Jurkat, Clone E6-1 (cell line): ENCODE measurements around the gene CDH7. TPM values are rescaled to one million over a fixed set of nuclear protein-coding genes. Genes with fewer than 3 reads are reported as not detected.

Source experiments
- DNase-seq: peaks from one replicate; pipeline ENCODE4 v3.0.0-alpha.2; 2011; ENCODE audit warnings: low read depth, low spot score
- H3K4me3 ChIP-seq: 2 replicates; pipeline ENCODE4 v1.5.1; 2011; ENCODE audit warnings: mild to moderate bottlenecking, low read length, control low read depth, moderate library complexity
- polyA plus RNA-seq: library from polyadenylated mRNA; unstranded; fragments of >200 nt; gene quantifications from one replicate; pipeline ENCODE4 v1.2.1, GENCODE V29; 2012; ENCODE audit warnings: missing spikeins; ENCODE audit not compliant: insufficient read length, insufficient read depth

CDH7 gene
- polyA plus RNA-seq, result not detected

GRCh38 chr18:65750389-65751154 lies at the start of gene CDH7:
Gene CDH7 (plus strand): TSS chr18:65751012. CDS start chr18:65762843, 11,831 bp downstream.
- no peak for DNase-seq
- H3K4me3 ChIP-seq, result no peak within 1 kb of the TSS

- DNase-seq, result no peak
- no peak overlapping the region for H3K4me3 ChIP-seq
These were observed 46.8 kb upstream of the CDH7 start for GRCh38 chr18:65704046-65704445.

- no peak overlapping the region for H3K4me3 ChIP-seq
- DNase-seq, result no peak
These were observed 44.2 kb upstream of the CDH7 start for GRCh38 chr18:65706646-65707045.

GRCh38 chr18:65711493-65711892 lies 39.3 kb upstream of the CDH7 start:
- DNase-seq, result no peak
- no peak overlapping the region for H3K4me3 ChIP-seq

GRCh38 chr18:65721619-65722018 lies 29.2 kb upstream of the CDH7 start:
- no peak for DNase-seq
- no peak overlapping the region for H3K4me3 ChIP-seq

- no peak for DNase-seq
- H3K4me3 ChIP-seq, result no peak overlapping the region
These were observed 25.4 kb upstream of the CDH7 start for GRCh38 chr18:65725251-65726050.

GRCh38 chr18:65735155-65735554 lies 15.7 kb upstream of the CDH7 start:
- DNase-seq, result no peak
- H3K4me3 ChIP-seq, result no peak overlapping the region

- H3K4me3 ChIP-seq, result no peak overlapping the region
- DNase-seq, result peak; percentile 31
These were observed 13.3 kb upstream of the CDH7 start for GRCh38 chr18:65737471-65737955.

GRCh38 chr18:65746936-65747335 lies 3.9 kb upstream of the CDH7 start:
- DNase-seq, result no peak
- H3K4me3 ChIP-seq, result no peak overlapping the region

GRCh38 chr18:65748321-65748720 lies 2.5 kb upstream of the CDH7 start:
- H3K4me3 ChIP-seq, result no peak overlapping the region
- no peak for DNase-seq

- no peak overlapping the region for H3K4me3 ChIP-seq
- DNase-seq, result no peak
These were observed 971 bp upstream of the CDH7 start for GRCh38 chr18:65749841-65750240.

GRCh38 chr18:65751155-65752085 lies 608 bp downstream of the CDH7 start:
- DNase-seq, result no peak
- H3K4me3 ChIP-seq, result no peak overlapping the region

GRCh38 chr18:65752625-65753325 lies 2.0 kb downstream of the CDH7 start:
- H3K4me3 ChIP-seq, result no peak overlapping the region
- DNase-seq, result no peak

GRCh38 chr18:65753520-65753919 lies 2.7 kb downstream of the CDH7 start:
- H3K4me3 ChIP-seq, result no peak overlapping the region

GRCh38 chr18:65754121-65754520 lies 3.3 kb downstream of the CDH7 start:
- H3K4me3 ChIP-seq, result no peak overlapping the region
- DNase-seq, result no peak

More at GRCh38 chr18:65753520-65753919, 2.7 kb downstream of the CDH7 start:
- DNase-seq, result peak; percentile 52

- H3K4me3 ChIP-seq, result no peak overlapping the region
- no peak for DNase-seq
These were observed 4.8 kb downstream of the CDH7 start for GRCh38 chr18:65755616-65756015.

- H3K4me3 ChIP-seq, result no peak overlapping the region
- no peak for DNase-seq
These were observed 9.6 kb downstream of the CDH7 start for GRCh38 chr18:65760457-65760856.

GRCh38 chr18:65761636-65762295 lies 11.0 kb downstream of the CDH7 start:
- no peak for DNase-seq
- no peak overlapping the region for H3K4me3 ChIP-seq
